Effector CD8-positive, alpha-beta T cell (primary cell): ENCODE results near the gene EFCAB11.
A peak's percentile ranks its signal among the peaks of the same experiment; 100 is the strongest.

ENCODE experiments used
- DNase-seq: peaks from one replicate; lab custom pipeline; 2025; lab: John Stamatoyannopoulos, UW

The EFCAB11 gene

DNA sequence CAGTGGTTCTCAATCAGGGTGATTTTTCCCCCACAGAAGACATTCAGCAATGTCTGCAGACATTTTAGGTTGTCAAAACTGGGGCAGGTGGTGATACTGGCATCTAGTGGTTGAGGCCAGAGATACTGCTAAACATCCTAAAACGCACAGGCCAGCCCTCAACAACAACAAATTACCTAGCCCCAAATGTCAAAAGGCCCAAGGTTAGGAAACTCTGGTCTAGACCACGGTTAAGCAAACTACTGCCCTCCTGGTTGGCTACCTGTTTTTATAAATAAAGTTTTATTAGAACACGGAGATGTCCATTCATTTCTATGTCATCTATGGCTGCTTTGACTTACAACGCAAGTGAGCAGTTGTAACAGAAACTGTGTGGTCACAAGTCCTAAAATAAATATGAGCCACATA is 186.7 kb downstream of the EFCAB11 start:
- peak; percentile 40 for DNase-seq

DNA sequence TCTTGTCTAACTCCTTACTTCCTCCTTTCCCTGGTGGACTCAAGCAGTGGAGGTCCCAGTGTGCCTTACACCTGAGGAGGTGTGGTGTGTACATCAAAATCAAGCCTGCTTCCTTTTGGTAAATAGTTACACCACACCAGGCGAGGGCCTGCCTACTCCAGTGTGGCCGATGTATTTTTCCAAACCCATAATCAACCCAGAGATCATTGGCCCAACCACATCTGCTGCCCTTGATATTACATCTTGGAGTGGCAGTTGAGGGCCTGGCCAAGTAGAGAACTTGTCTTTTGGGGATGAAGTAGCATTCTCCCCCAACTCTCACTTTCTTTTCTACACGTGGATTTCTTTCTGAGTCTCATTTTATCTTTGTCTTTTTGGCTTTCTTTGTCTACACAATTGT is 187.4 kb downstream of the EFCAB11 start:
- DNase-seq: no peak

DNA sequence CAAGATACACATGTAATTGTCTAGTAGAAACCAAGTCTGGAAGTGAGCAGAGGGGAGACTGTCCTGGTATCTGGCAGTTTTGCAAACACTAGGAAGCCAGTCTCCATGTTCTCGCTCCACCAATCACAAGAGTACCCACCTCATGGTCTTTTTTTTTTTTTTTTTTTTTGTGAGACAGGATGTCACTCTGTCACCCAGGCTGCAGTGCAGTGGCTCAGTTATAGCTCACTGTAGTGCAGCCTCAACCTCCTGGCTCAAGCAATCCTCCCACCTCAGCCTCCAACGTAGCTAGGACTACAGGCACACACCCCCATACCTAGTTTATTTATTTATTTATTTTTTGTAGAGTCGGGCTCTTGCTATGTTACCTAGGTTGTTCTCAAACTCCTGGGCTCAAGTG is 189.2 kb downstream of the EFCAB11 start:
- DNase-seq: no peak

DNA sequence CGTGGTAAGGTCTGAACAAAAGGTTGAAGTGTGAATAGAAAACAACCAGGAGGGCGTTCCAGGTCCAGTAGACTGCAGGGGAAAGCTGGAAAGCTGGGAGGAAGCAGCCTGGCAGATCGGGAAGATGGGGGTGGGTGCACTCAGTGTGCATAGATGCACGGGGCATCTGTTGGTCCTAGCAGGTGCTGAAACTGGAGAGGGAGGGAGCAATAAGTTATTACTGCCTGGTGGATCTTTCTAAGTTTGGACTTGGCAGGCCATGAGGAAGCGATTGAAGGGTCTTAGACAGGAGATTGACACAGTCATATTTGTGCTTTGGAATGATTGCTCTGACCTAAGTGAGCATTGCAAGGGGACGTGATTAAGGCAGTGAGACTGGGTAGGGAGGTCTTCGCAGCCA is 194.4 kb downstream of the EFCAB11 start:
- DNase-seq: no peak

DNA sequence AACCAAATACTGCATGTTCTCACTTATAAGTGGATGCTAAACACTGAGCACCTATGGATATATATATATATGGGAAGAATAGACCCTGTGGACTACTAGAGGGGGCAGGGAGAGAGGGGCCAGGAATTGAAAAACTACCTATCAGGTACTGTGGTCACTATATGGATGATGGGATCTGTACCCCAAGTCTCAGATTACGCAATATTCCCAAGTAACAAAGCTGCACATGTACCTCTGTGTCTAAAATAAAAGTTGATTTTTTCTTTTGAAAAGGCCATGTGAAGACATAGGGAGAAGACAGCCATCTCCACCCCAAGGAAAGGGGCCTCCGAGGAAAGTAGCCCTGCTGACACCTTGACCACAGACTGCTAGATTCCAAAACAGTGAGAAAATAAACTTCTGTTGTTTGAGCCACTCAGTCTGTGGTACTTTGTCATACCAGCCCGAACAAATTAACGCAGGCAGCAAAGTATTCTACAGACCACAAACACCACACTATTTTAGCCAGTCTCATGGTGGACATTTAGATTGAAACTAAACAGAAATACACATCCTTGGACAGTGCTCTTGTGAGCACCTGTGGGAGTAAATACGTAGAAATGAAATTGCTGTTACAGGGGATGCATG is 197.1 kb downstream of the EFCAB11 start:
- DNase-seq: no peak

DNA sequence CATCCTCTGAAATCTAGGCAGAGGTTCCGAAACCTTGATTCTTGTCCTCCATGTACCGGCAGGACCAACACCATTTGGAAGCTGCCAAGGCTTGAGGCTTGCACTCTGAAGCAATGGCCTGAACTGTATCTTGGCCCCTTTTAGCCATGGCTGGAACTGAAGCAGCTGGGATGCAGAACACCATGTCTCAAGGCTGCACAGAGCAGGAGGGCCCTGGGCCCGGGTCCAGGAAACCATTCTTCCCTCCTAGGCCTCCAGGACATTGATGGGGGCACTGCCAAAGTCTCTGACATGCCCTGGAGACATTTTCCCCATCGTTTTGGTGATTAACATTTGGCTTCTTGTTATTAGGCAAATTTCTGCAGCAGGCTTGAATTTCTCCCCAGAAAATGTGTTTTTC is 198.7 kb downstream of the EFCAB11 start:
- no peak for DNase-seq

DNA sequence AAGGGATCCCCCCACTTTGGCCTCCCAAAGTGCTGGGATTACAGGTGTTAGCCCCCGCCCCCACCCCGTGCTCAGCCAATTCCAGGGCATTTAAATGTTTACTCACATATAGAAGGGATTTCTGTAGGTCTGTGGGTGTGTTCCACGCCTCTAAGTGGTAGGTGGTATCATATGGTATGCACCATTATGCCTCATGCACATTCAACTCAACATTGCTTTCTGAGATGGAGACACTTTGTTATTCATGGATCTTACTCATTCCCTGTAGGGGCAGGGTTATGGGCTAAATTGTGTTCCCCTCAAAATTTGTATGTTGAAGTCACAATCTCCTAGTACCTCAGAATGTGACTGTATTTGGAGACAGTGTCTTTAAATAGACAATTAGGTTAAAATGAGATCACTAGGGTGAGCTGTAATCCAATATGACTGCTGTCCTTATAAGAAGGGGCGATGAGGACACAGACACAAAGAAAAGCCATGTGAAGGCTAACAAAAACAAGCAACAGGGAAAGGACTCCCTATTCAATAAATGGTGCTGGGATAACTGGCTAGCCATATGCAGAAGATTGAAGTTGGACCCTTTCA is 200.6 kb downstream of the EFCAB11 start:
- no peak for DNase-seq

DNA sequence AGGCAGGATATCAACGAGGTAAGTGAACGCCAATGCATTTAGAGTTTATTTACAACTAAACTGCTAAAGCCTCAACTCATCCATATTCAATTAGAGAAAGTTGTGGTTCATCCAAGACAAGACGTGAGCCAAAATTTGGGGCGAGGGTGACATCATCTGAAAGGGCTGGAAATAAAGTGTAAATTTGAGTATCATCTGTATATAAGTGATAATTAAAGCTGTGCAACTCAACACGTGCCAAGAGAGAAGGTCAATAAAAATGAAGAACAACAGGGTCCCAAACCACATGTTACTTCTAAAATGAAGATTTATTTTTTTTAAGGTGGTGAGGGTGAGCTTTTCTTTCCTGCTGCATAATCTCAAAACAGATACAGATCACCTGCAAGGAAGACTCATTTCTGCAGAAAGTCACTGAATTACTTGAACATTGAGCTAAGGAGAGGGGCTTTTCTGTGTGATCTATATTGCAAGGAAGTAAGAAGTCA is 203.6 kb downstream of the EFCAB11 start:
- no peak for DNase-seq

DNA sequence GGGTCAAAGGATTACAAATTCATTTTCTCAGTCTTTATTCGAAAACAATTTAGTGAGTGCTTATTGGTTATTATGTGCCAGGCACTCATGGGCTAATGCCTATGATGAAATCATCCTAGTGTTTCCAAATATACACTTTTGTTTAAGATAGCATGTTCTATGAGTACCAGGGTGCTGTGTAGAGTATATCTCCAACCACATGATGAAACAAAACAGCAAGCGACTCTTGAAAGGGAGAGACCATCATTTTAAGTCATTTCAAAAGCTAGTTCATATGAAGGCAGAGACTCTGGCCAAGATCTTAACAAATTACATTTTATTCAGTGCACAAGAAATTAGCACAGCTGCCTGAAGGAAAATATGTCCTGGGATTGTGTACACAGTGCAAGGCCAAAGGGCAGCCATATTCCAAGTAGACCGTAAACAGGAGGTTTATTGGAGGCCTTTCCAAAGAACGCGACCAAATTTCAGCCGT is 204.2 kb downstream of the EFCAB11 start:
- DNase-seq: no peak

DNA sequence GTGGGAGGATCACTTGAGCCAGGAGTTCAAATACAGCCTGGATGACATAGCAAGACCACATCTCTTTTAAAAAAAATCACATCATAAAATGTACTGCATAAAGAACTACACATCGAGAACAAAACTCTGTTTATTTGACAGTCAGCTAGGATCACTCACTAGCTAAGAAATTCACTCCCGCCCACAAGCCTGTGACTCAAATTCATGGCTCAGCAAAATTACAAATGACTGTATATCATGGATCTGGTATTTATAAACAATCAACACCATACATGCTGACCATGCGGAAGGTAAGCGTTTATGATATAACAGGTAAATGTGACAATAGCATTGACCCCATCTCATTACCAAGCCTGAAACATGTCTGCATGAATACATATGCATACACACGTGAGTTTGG is 206.5 kb downstream of the EFCAB11 start:
- DNase-seq: no peak

DNA sequence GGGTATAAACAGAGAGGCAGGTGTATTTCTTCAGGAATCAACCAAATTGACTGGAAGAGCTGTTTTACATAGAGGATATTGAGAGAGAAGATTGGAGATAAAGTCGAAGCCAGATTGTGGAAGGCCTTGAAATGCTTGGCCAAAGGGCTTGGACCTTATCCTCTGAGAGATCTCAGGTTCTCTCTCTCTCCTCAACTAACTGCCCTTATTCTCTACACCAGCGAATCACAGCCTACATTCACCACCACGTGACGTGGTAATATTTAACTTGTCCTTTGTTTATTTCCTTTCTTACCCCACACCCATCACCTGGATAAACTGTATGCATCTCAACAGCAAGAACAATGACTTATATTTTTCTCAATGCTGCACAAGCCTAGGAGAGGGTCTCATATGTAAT is 207.4 kb downstream of the EFCAB11 start:
- no peak for DNase-seq

DNA sequence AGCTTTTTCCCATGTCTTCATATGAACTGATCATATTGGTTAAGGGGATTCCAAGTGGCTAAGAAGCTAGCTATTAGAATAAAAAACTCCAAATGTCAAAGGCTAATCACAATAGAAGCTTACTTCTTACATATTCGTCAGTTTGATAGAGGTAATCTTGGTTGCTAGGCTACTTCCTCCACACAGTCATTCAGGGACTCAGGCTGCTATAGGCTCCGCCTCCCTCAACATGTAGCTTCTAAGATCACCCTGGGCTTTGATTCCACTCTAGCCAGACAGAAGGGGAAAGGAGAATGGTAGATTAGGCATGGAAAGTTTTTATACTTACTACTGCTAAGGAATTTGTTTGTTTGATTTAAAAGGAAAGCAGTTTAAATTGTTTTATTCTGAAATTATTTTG is 207.9 kb downstream of the EFCAB11 start:
- DNase-seq: no peak

DNA sequence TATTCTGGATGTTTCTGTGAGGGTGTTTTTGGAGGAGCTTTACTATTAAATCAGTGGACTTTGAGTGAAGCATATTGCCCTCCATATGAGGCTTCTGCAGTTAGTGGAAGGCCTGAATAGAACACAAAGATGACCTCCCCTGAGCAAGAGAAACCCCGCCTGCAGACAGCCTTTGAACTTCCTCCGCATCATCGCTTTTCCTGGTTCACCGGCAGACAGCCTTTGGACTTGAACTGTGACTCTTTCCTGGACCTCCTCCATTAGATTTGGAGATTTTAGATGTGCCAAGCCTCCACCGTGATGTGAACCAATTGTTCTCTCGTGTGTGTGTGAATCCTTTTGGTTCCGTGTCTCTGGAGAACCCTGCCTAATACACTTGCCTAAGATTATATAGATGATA is 208.4 kb downstream of the EFCAB11 start:
- DNase-seq: no peak
